HepG2 (cell line): Measurements from ENCODE around the gene BTBD7. TPM values are rescaled to one million over a fixed set of nuclear protein-coding genes. Genes with fewer than 3 reads are reported as not detected.

Experiments used
- ATAC-seq: fragments of 200-7000 bp; cut with Tn5 transposase; 3 replicates; pipeline ENCODE4 v1.9.1; 2020; ENCODE audit warnings: mild to moderate bottlenecking, moderate library complexity
- BruUV-seq: library from RNA; stranded (reverse); fragments of 400-500 nt; replicated peaks from 2 replicates; lab custom pipeline; 2021; lab: Mats Ljungman, UMichigan
- CTCF ChIA-PET: fragments of 300-600 bp; formaldehyde crosslinking; extraction: SDS; loops from one replicate; lab custom pipeline; 2021; ENCODE audit warnings: low total read pairs, inconsistent platforms, low intra/inter-chr PET ratio; lab: Yijun Ruan, JAX
- POLR2A ChIA-PET: fragments of 350-600 bp; sonication (Branson Sonifier 250); formaldehyde crosslinking; loops from one replicate; lab custom pipeline; 2020; ENCODE audit warnings: antibody characterized with exemption, inconsistent platforms; lab: Yijun Ruan, JAX
- DNase-seq: peaks from one replicate; pipeline ENCODE4 v3.0.0-alpha.2; 2015; ENCODE audit warnings: low spot score
- FAIRE-seq: peaks from 3 replicates; lab custom pipeline; 2011; peaks lifted over from hg19 to GRCh38; lab: Jason Lieb, UNC
- H2AFZ ChIP-seq: one replicate; pipeline ENCODE4 v1.6.1; 2011; ENCODE audit warnings: low read length, inconsistent platforms
- H3K27ac ChIP-seq: fragments of 300-600 bp; 3 replicates; pipeline ENCODE4 v1.8.0; 2011; ENCODE audit warnings: mixed run types, mild to moderate bottlenecking, mixed read lengths, low read length, inconsistent platforms; ENCODE audit not compliant: insufficient read depth; ENCODE audit errors: extremely low read length
- H3K27me3 ChIP-seq, 2 experiments: fragments of 200-600 bp in 1 of 2; 2 replicates in 1 of 2; 3 replicates in 1 of 2; pipeline versions ENCODE4 v1.6.0 to v1.8.0; 2011; ENCODE audit warnings: low read length in 2 of 2, mild to moderate bottlenecking in 2 of 2, moderate library complexity in 2 of 2, inconsistent platforms in 1 of 2; ENCODE audit not compliant: insufficient read depth in 2 of 2, control insufficient read depth in 1 of 2
- H3K36me3 ChIP-seq, 2 experiments: fragments of 200-600 bp in 1 of 2; replicated peaks in 1 of 2; 2 replicates in 1 of 2; 3 replicates in 1 of 2; pipeline versions ENCODE4 v1.5.1 to v1.8.0; 2011; ENCODE audit warnings: low read length in 2 of 2, inconsistent platforms in 1 of 2; ENCODE audit not compliant: insufficient read depth in 2 of 2, control insufficient read depth in 1 of 2
- H3K4me1 ChIP-seq: 2 replicates; pipeline ENCODE4 v1.5.1; 2012; ENCODE audit warnings: low read length, inconsistent platforms; ENCODE audit not compliant: insufficient read depth
- H3K4me2 ChIP-seq: 2 replicates; pipeline ENCODE4 v1.6.0; 2011; ENCODE audit warnings: low read depth, low read length, inconsistent platforms
- H3K4me3 ChIP-seq, 3 experiments: fragments of 200-600 bp in 1 of 3; sonication (generic), shearing (Covaris generic) in 1 of 3; replicated peaks in 1 of 3; 2 replicates each; pipeline ENCODE4 v1.5.1; 2011 to 2016; ENCODE audit warnings: low read length in 3 of 3, inconsistent platforms in 2 of 3, low read depth in 2 of 3, mild to moderate bottlenecking in 2 of 3, control low read depth in 1 of 3, mixed read lengths in 1 of 3; ENCODE audit not compliant: insufficient read depth in 1 of 3
- H3K79me2 ChIP-seq: one replicate; pipeline ENCODE4 v1.6.1; 2011; ENCODE audit warnings: low read length, inconsistent platforms; ENCODE audit not compliant: insufficient read depth
- H3K9ac ChIP-seq: 2 replicates; pipeline ENCODE4 v1.6.0; 2011; ENCODE audit warnings: mild to moderate bottlenecking, low read depth, low read length, inconsistent platforms; ENCODE audit not compliant: insufficient read depth
- H3K9me3 ChIP-seq: 2 replicates; pipeline ENCODE4 v1.5.1; 2012; ENCODE audit warnings: mild to moderate bottlenecking, low read length
- H4K20me1 ChIP-seq: 2 replicates; pipeline ENCODE4 v1.6.0; 2011; ENCODE audit warnings: inconsistent platforms, mild to moderate bottlenecking, low read length, moderate library complexity; ENCODE audit not compliant: insufficient read depth
- CTCF ChIP-seq: sonication (generic); formaldehyde crosslinking; IDR thresholded peaks from 2 replicates; pipeline ENCODE4 v1.5.0; 2020; ENCODE audit warnings: mild to moderate bottlenecking, missing genetic modification reagents, moderate library complexity
- FOSL1 ChIP-seq: sonication (generic); formaldehyde crosslinking; IDR thresholded peaks from 2 replicates; pipeline ENCODE4 v1.9.0; 2021; ENCODE audit warnings: missing genetic modification reagents, borderline replicate concordance
- GMEB1 ChIP-seq: sonication (generic); formaldehyde crosslinking; IDR thresholded peaks from 2 replicates; pipeline ENCODE4 v1.5.1; 2020; ENCODE audit warnings: missing genetic modification reagents, mild to moderate bottlenecking, borderline replicate concordance
- MAF1 ChIP-seq: sonication (generic); formaldehyde crosslinking; IDR thresholded peaks from 2 replicates; pipeline ENCODE4 v1.5.0; 2020; ENCODE audit warnings: missing genetic modification reagents, borderline replicate concordance
- NRL ChIP-seq: sonication (generic); formaldehyde crosslinking; IDR thresholded peaks from 2 replicates; pipeline ENCODE4 v1.5.0; 2020; ENCODE audit warnings: missing genetic modification reagents, mild to moderate bottlenecking, moderate library complexity, borderline replicate concordance
- PAX8 ChIP-seq: sonication (generic); formaldehyde crosslinking; IDR thresholded peaks from 2 replicates; pipeline ENCODE4 v1.8.0; 2022; ENCODE audit warnings: mild to moderate bottlenecking, missing genetic modification reagents, borderline replicate concordance
- STAG1 ChIP-seq: sonication (generic); formaldehyde crosslinking; IDR thresholded peaks from 2 replicates; pipeline ENCODE4 v1.4.0; 2020; ENCODE audit warnings: missing genetic modification reagents
- TBP ChIP-seq: sonication (generic); formaldehyde crosslinking; IDR thresholded peaks from 2 replicates; pipeline ENCODE4 v1.5.0; 2020; ENCODE audit warnings: missing genetic modification reagents
- U2AF1 ChIP-seq: fragments of 200-400 bp; formaldehyde crosslinking; optimal IDR thresholded peaks from 2 replicates; pipeline ENCODE3; 2017; ENCODE audit warnings: mild to moderate bottlenecking, low read depth, low read length
- XRCC5 ChIP-seq: fragments of 200-400 bp; formaldehyde crosslinking; optimal IDR thresholded peaks from 2 replicates; pipeline ENCODE3; 2017; ENCODE audit warnings: mild to moderate bottlenecking, low read length
- ZNF775 ChIP-seq: sonication (generic); formaldehyde crosslinking; IDR thresholded peaks from 2 replicates; pipeline ENCODE4 v1.4.0; 2020; ENCODE audit warnings: missing genetic modification reagents, mild to moderate bottlenecking, moderate library complexity, borderline replicate concordance
- WGBS: methylation state at CpG from one replicate; pipeline ENCODE4 v1.1.6; 2017; ENCODE audit warnings: low lambda C conversion rate; 5-methylcytosine and 5-hydroxymethylcytosine counted together
- in situ Hi-C: cut with HindIII; loops from 2 replicates; pipeline ENCODE4 v1.10.0; 2017; ENCODE audit warnings: low pct_unique_long_range_greater_than_20kb; ENCODE audit not compliant: extremely low pct_ligation_motif_present
- intact Hi-C: fragments of 100-400 bp; cut with micrococcal nuclease; formaldehyde crosslinking; loops from one replicate; pipeline ENCODE4 v1.10.0; 2022; ENCODE audit not compliant: unreplicated experiment
- polyA plus RNA-seq, 8 experiments: library from polyadenylated mRNA; depleted of rRNA in 3 of 8; stranded (reverse) in 7 of 8; unstranded in 1 of 8; fragments of >200 nt; fragmentation: Illumina TruSeq in 4 of 8; extraction: Trizol in 4 of 8; gene quantifications; 2 replicates each; pipeline versions ENCODE4 v1.2.1 to v1.2.3, GENCODE V29; 2011 to 2016; ENCODE audit warnings: low read depth in 4 of 8, missing spikeins in 1 of 8, mixed read lengths in 1 of 8; ENCODE audit not compliant: insufficient read depth in 1 of 8
- total RNA-seq, 5 experiments: library from RNA; depleted of rRNA; stranded (reverse); fragments of >200 nt; fragmentation: Illumina TruSeq; extraction: Trizol; gene quantifications; 2 replicates each; pipeline ENCODE4 v1.2.3, GENCODE V29; 2016; ENCODE audit warnings: low read depth in 1 of 5

Gene BTBD7
- total and polyA plus RNA-seq, 2 of the 13 experiments (the other 11 are each of a cell fraction or from before 2014, with no cell fraction given), result 11.6 to 15.2 TPM

GRCh38 chr14:93337143-93337753 lies 4.4 kb upstream of the BTBD7 start:
- no peak for DNase-seq
- 61% methylated on average over 4 of the region's 4 CpGs for WGBS
- Histone ChIP-seq H3K4me3 (no peak overlapping the region), H2AFZ (no peak overlapping the region), H3K36me3 (no peaks in the 10 kb centered on the region)
- CTCF ChIA-PET, result no interaction called here
- TF ChIP-seq FOSL1 (CRISPR knock-in tag), result no peak
- TF ChIP-seq MAF1 (CRISPR knock-in tag), result no peak
- TF ChIP-seq ZNF775 (CRISPR knock-in tag), result no peak
- TF ChIP-seq TBP (CRISPR knock-in tag), result no peak
- TF ChIP-seq XRCC5, result no peak
- TF ChIP-seq STAG1, result peak; percentile 44
- TF ChIP-seq U2AF1, result no peak
- TF ChIP-seq CTCF (CRISPR knock-in tag), result peak; percentile 67
- TF ChIP-seq PAX8 (CRISPR knock-in tag), result no peak
- no peak for TF ChIP-seq NRL (CRISPR knock-in tag)
- no peak for TF ChIP-seq GMEB1 (CRISPR knock-in tag)
- TF ChIP-seq, all 625 proteins: peak for 2
- Histone ChIP-seq H3K79me2 (peaks cover 3% of the 10 kb centered on the region), H3K9me3 (peaks cover 16% of the 10 kb centered on the region), H3K9ac (no peak overlapping the region), H3K27ac (no peak overlapping the region), H3K27me3 (no peaks in the 10 kb centered on the region; a peak in 1 of 5 replicates), H3K4me2 (no peak overlapping the region), H3K4me1 (peaks cover 23% of the 10 kb centered on the region), H4K20me1 (no peaks in the 10 kb centered on the region)
- ATAC-seq (peak; percentile 22; the same call in 1 of the 3 replicates), FAIRE-seq (no peak)
- intact Hi-C loops, result loop anchor here (10.0 kb wide), 1 partner anchor 52 kb away; no protein-coding TSS in a partner anchor
- in situ Hi-C loops, result no loop called here
- POLR2A ChIA-PET, result no interaction called here
- no TSS peak for BruUV-seq
